Ovary (tissue), 3 donors: ENCODE results near the gene PRTFDC1.

Experiments
- CTCF ChIP-seq, 3 donors: fragments of 450-650 bp in 2 of 3; fragments of 200-600 bp in 1 of 3; IDR thresholded peaks; one replicate each; pipeline versions ENCODE4 v1.5.1 to v1.8.0; 2016 to 2022; ENCODE audit warnings: antibody characterized with exemption in 3 of 3, mild to moderate bottlenecking in 1 of 3
- EP300 ChIP-seq: sonication (generic); formaldehyde crosslinking; IDR thresholded peaks from one replicate; pipeline ENCODE4 v1.6.1; 2017; ENCODE audit warnings: antibody characterized with exemption
- POLR2A ChIP-seq: fragments of 450-650 bp; IDR thresholded peaks from one replicate; pipeline ENCODE4 v1.6.1; 2017; ENCODE audit warnings: antibody characterized with exemption, mild to moderate bottlenecking, moderate library complexity
- donor health status: DM: no; HTN: no; CAD: no.

- TF ChIP-seq CTCF (IDR thresholded peaks at IDR 0.05) (no peak), POLR2A (no peak), EP300 (no peak)
These were observed 98.2 kb downstream of the PRTFDC1 start for GRCh38 chr10:24854256-24854655.
